Umbilical cord (tissue), 2 donors: ENCODE data around the gene KDM5C. TPM values are rescaled to one million over a fixed set of nuclear protein-coding genes. Genes with fewer than 3 reads are reported as not detected.
A peak's percentile ranks its signal among the peaks of the same experiment; 100 is the strongest.
"Not testable (repeated sequence)": the region's sequence is repeated elsewhere in the genome, so short reads cannot be mapped to it uniquely, and the experiment has no call there.

Experiments used
- DNase-seq: peaks from one replicate; pipeline ENCODE4 v3.0.0-alpha.2; 2015; ENCODE audit warnings: low spot score
- total RNA-seq: library from RNA; depleted of rRNA; stranded (reverse); fragments of >200 nt; gene quantifications from one replicate; pipeline ENCODE4 v1.2.3, GENCODE V29; 2014; ENCODE audit warnings: low replicate concordance; ENCODE audit not compliant: insufficient read depth

The KDM5C gene
- total RNA-seq, 1 donor from 2014 or later = 212 TPM

GRCh38 chrX:53194308-53194707 is 30.7 kb downstream of the KDM5C start:
- no peak for DNase-seq

GRCh38 chrX:53193093-53193492 is 31.9 kb downstream of the KDM5C start:
- no peak for DNase-seq

GRCh38 chrX:53190363-53190960 is 34.5 kb downstream of the KDM5C start:
- no peak for DNase-seq

GRCh38 chrX:53188763-53189162 is 36.2 kb downstream of the KDM5C start:
- no peak for DNase-seq

- DNase-seq = no peak
These were observed 38.7 kb downstream of the KDM5C start for GRCh38 chrX:53186351-53186750.

- no peak for DNase-seq
These were observed 40.2 kb downstream of the KDM5C start for GRCh38 chrX:53184836-53185235.

- DNase-seq = no peak
These were observed 53.7 kb downstream of the KDM5C start for GRCh38 chrX:53171356-53171755.

GRCh38 chrX:53166103-53166502 is 58.9 kb downstream of the KDM5C start:
- DNase-seq = no peak

GRCh38 chrX:53164566-53164965 is 60.4 kb downstream of the KDM5C start:
- DNase-seq = not testable (repeated sequence)

GRCh38 chrX:53163436-53163835 is 61.6 kb downstream of the KDM5C start:
- DNase-seq = no peak

GRCh38 chrX:53160297-53160983 is 64.6 kb downstream of the KDM5C start:
- DNase-seq = peak; percentile 0

GRCh38 chrX:53159184-53159583 is 65.8 kb downstream of the KDM5C start:
- no peak for DNase-seq

GRCh38 chrX:53156207-53156596 is 68.8 kb downstream of the KDM5C start:
- DNase-seq = no peak

GRCh38 chrX:53155512-53156206 is 69.3 kb downstream of the KDM5C start:
- no peak for DNase-seq

- DNase-seq = no peak
These were observed 71.4 kb downstream of the KDM5C start for GRCh38 chrX:53153581-53153980.

Other genes with a start within 250 kb of the KDM5C start
- not detected for gene GPR173, start 176.4 kb downstream of the KDM5C start, total RNA-seq
- 22.4 TPM for gene TSPYL2, start 142.8 kb downstream of the KDM5C start, total RNA-seq
- gene KANTR, start 131.1 kb downstream of the KDM5C start, total RNA-seq = 12.8 TPM
- 3.1 TPM for gene IQSEC2, start 56.4 kb upstream of the KDM5C start, total RNA-seq
- 12.8 TPM for gene SMC1A, start 197.4 kb upstream of the KDM5C start, total RNA-seq
- not detected for gene RIBC1, start 197.7 kb upstream of the KDM5C start, total RNA-seq
- gene HSD17B10, start 209.2 kb upstream of the KDM5C start, total RNA-seq = 45.3 TPM